ENCODE data around the gene SCARB1.

SCARB1 gene

DNA sequence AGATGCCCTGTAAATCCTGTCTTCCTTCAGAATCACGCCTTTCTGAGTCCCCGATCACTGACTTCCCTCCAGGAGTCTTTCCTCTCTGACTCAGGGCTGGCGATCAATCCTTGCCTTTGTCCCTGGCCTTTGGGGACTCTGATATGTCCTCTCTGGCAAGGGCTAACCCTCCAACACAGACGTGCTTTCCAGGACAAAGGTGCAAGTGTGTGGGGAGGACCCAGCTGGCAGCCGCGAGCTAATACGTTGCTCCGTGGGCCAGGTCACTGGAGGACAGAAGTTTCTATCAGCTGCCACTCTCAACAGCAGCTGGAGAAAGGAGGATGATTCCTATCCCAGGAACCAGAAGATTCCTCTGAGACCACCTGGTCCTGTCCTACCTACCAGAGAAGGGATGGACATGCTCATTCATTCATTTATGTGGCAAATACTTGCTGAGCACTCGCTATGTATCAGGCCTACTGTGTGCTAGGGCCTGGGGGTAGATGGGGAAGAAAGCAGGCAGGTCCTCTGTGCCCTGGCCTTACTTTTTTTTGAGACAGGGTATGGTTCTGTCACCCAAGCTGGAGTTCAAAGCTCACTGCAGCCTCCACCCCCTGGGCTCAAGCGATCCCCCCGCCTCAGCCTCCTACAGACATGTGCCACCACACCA lies 8.5 kb upstream of the SCARB1 start:
- DNase-seq (ENCODE audit: insufficient read length, low spot score) (no peak), FAIRE-seq (no peak)
- TF ChIP-seq, protein P1, sequence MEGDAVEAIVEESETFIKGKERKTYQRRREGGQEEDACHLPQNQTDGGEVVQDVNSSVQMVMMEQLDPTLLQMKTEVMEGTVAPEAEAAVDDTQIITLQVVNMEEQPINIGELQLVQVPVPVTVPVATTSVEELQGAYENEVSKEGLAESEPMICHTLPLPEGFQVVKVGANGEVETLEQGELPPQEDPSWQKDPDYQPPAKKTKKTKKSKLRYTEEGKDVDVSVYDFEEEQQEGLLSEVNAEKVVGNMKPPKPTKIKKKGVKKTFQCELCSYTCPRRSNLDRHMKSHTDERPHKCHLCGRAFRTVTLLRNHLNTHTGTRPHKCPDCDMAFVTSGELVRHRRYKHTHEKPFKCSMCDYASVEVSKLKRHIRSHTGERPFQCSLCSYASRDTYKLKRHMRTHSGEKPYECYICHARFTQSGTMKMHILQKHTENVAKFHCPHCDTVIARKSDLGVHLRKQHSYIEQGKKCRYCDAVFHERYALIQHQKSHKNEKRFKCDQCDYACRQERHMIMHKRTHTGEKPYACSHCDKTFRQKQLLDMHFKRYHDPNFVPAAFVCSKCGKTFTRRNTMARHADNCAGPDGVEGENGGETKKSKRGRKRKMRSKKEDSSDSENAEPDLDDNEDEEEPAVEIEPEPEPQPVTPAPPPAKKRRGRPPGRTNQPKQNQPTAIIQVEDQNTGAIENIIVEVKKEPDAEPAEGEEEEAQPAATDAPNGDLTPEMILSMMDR (IDR thresholded peaks at IDR 0.05; ENCODE audit: insufficient read depth, missing control alignments) = no peak

DNA sequence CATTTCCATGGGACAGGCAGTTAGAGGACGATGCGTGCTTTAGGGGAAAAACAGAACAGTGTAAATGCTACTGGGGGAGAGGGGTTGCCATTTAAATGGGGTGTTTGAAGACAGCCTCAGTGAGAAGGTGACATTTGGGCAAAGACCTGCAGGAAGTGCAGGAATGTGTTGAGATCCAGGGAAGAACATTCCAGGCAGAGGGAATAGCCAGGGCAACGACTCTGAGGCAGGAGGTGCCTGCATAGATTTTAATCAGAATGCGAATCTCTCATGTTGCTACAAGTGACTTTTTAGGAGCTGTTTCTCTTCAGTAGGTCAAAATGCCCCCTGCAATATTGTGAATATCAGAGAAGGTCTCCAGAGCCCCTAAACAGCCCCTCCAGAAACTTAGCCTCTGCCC lies 7.6 kb upstream of the SCARB1 start:
- no peak for DNase-seq (ENCODE audit: insufficient read length, low spot score)
- TF ChIP-seq, protein P1 (IDR thresholded peaks at IDR 0.05; ENCODE audit: insufficient read depth, missing control alignments) = no peak
- FAIRE-seq = no peak

DNA sequence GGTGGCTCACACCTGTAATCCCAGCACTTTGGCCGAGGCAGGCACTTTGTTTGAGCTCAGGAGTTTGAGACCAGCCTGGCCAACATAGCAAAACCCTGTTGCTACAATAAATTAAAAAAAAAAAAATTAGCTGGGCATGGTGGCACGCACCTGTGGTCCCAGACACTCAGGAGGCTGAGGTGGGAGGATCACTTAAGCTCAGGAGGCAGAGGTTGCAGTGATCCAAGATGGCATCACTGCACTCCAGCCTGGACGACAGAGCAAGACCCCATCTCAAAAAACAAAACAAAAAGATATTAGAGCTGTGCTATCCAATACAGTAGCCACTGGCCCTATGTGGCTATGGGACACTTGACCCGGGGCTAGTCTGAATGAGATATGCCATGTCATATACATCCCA lies 6.9 kb upstream of the SCARB1 start:
- DNase-seq (ENCODE audit: insufficient read length, low spot score) (no peak), FAIRE-seq (no peak)
- TF ChIP-seq, protein P1 (IDR thresholded peaks at IDR 0.05; ENCODE audit: insufficient read depth, missing control alignments) = no peak

DNA sequence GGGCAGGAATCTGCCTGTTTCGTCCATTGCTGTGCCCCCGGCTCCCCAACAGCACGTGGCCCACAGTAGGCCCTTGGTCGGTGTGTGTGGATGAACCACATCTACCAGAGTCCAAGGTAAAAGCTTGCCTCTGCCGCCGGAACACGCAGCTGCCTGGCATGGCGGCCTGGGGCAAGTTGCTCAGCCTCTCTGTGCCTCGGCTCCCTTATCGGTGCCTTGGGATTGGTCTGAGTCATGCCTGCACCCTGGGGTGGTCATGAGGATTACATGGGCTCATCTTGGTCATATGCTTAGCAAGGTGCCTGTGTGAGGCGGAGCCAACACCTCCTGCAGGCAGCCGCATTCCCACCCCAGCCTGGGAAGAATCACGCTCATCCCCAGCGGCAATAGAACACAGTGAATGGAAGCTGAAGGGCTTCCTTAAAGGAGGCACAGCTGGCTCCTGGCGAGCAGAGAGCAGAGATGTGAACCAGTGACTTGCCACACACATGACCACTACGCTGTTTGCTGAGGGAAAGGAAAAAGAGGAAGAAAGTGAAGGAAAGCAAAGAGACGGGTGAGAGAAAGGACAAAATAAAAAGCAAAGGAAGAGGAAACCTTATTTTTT lies 5.5 kb upstream of the SCARB1 start:
- no peak for FAIRE-seq
- TF ChIP-seq, protein P1 (IDR thresholded peaks at IDR 0.05; ENCODE audit: insufficient read depth, missing control alignments) = no peak
- no peak for DNase-seq (ENCODE audit: insufficient read length, low spot score)

DNA sequence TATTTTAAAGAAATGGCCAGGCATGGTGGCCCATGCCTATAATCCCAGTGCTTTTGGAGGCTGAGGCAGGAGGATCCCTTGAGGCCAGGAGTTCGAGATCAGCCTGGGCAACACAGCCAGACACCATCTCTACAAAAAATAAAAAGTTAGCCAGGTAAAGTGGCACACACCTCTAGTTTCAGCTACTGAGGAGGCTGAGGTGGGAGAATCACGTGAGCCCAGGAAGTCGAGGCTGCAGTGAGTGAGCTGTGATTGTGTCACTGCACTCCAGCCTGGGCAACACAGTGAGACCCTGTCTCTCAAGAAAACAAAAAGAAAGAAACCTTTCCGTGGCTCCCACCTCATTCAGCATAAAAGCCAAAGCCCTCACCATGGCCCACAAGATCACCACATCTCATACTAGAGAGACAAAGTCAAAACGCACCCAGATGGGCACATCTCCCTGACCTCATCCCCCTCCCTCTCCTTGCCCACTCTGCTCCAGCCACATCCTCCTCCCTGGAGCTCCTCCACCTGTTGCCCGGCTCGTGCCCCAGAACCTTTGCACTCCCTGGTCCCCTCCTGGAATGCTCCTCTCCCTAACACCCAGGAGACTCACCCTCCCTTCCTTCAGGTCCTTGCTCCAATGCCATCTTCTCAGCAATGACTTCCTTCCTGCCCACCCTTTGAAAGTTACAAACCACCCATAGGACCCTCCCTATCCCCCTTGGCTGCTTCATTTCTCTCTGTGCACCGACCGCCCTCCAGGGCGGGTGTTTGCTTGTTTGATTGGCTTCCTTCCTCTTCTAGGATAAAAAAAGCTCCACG lies 4.8 kb upstream of the SCARB1 start:
- DNase-seq (ENCODE audit: insufficient read length, low spot score) (no peak), FAIRE-seq (no peak)
- TF ChIP-seq, protein P1 (IDR thresholded peaks at IDR 0.05; ENCODE audit: insufficient read depth, missing control alignments) = no peak

DNA sequence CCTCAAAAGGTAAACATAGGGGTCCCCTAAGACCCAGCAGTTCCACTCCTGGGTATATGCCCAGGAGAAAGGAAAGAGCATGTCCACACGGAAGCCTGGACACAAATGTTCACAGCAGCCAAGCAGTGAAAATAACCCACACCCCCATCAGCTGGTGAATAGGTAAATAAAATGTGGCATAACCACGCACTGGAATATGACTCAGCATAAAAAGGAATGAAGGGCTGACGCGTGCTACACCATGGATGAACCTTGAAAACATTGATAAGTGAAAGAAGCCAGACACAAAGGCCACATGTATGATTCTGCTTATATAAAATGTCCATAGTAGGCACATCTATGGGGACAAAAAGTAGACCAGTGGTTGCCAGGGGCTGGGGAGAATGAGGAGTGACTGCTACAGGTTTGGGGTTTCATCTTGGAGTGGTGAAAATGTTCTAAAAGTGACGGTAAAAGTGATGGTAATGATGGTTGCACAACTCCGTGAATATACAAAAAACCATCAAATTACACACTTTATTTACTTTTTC lies 3.8 kb upstream of the SCARB1 start:
- DNase-seq (ENCODE audit: insufficient read length, low spot score) (no peak), FAIRE-seq (no peak)
- TF ChIP-seq, protein P1 (IDR thresholded peaks at IDR 0.05; ENCODE audit: insufficient read depth, missing control alignments) = no peak
